Effector CD4-positive, alpha-beta T cell (primary cell): ENCODE measurements around the gene SYT9.

Source experiments
- DNase-seq: peaks from one replicate; pipeline ENCODE4 v3.0.0-alpha.2; 2020

SYT9 gene

DNA sequence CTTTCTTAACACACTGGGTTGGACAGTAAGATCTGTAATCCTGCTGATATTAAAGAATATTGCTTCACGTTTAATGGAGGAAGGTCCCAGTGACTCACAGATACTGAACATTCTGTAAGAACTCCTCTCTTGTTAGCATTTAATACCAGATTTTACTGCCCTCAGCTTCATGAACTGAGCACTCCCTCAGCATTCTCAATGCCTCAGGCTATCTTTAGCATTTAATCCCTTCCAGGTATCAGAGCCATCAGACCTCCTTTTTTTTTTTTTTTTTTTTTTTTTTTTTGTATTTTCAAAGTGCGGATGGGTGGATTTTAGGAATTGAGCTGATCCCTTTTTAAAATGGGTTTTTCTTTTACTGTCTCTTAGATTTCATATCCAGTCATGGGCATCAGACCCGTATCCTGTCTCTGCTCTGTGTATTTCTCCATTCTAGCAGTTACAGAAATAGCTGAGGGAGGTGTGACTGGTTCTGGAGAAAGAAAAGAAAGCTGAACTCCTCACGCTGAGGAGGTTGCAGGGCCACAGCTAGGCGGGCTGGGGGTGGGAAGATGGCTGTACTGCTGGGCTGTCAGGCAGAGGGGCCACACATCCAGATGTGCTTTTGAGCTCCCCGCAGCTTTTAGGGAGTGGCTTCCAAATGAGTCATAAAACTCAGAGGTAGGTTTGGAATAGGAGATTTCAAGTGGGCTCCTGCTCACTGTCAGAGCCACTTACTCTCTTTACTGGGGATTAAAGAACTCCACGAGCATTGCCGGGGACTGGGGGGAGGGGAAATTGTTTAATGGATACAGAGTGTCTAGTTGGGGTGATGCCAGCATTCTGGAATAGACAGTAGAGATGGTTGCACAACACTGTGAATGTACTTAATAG, 97.0 kb downstream of the SYT9 start:
- DNase-seq = no peak

- DNase-seq = no peak
Observed at GRCh38 chr11:7351228-7351627, 99.5 kb downstream of the SYT9 start.

GRCh38 chr11:7353100-7353499, 101.4 kb downstream of the SYT9 start:
- no peak for DNase-seq

GRCh38 chr11:7364660-7365059, 113.0 kb downstream of the SYT9 start:
- DNase-seq = no peak

DNA sequence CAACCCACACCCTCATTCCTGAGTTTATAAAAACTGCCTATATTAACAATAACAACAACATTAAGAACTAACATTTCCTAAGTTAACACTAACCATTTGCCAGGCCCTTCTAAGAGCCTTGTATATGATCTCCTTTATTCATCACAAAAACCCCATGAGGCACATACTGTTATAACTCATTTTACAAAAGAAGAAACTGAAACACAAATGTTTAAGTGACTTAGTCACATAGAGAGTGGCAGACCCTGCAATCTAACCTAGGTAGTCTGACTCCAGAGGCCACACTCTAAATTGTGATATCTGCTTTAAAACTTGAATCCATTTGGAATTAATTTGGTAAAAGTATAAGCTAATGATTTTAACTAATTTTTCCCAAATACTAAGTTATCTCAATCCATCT, 116.1 kb downstream of the SYT9 start:
- DNase-seq = no peak

- no peak for DNase-seq
Observed at GRCh38 chr11:7376386-7376785, 124.7 kb downstream of the SYT9 start.

DNA sequence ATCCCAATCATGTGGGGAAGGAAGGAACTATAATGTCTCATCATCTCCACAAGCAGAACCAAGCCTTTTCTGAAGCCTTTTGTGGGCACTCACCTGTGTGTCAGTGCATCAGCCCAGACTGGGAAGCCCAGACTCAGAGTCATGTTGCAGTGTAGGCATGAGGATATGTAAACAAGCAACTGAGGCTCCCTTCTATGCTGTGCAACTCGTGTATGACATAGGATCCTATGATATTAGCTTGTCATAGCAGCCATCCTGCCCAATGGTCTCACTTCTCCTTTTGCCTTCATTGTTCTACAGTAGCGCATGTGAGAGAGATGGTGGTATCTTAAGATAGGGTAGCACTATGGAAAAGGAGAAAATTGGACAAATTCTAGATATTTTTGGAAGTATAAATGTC, 130.2 kb downstream of the SYT9 start:
- DNase-seq = no peak

DNA sequence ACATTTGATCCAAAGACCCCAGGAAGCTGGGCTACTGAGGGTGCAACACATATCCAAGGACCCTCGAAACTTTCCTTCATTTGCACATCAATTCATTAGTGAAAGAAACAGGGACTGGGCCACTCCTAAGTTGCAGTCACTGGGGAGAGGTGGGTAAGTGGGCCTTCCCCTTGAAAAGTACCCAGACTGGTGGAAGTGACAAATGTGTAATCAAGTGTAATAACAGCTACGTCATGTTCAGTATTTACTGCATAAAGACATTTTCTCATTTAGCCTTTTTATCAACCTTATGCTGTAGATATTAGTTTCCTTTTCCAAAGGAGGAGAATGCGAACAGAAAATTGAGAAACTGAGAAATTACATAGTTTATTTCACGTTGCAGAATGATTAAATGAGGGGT, 131.7 kb downstream of the SYT9 start:
- DNase-seq = no peak

DNA sequence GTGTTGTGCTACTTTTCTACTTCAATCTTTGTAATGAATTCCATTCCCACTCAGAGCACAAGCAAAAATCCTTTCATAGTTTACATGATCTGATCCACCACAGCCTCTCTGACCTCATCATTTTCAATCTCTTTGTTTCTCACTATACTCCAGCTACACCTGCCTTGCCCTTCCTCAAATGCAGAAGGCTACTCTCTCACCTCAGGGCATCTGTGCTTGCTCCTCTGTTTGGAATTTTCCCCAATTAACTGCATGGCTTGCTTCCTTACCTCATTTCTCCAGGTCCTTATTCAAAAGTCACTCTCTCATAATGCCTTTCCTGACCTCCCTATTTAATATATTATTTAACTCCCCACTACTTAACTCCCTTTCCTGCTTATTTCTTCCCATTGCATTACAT, 133.0 kb downstream of the SYT9 start:
- no peak for DNase-seq

DNA sequence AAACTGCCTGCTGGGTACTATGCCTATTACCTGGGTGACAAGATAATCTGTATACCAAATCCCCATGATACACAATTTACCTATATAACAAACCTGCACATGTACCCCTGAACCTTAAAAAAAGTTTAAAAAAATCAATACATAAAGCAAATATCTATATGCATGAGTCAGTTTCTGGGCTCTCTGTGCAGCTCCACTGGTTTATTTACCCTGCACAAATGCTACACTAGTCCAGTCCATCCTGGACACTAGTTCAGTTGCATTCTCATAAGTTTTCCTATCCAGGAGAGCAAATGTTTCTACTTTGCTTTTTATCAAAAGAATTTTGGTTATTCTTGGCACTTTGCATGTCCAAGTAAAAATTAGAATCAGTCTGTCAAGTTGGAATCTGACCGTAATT, 133.8 kb downstream of the SYT9 start:
- no peak for DNase-seq

GRCh38 chr11:7413961-7414915, 162.5 kb downstream of the SYT9 start:
- no peak for DNase-seq

DNA sequence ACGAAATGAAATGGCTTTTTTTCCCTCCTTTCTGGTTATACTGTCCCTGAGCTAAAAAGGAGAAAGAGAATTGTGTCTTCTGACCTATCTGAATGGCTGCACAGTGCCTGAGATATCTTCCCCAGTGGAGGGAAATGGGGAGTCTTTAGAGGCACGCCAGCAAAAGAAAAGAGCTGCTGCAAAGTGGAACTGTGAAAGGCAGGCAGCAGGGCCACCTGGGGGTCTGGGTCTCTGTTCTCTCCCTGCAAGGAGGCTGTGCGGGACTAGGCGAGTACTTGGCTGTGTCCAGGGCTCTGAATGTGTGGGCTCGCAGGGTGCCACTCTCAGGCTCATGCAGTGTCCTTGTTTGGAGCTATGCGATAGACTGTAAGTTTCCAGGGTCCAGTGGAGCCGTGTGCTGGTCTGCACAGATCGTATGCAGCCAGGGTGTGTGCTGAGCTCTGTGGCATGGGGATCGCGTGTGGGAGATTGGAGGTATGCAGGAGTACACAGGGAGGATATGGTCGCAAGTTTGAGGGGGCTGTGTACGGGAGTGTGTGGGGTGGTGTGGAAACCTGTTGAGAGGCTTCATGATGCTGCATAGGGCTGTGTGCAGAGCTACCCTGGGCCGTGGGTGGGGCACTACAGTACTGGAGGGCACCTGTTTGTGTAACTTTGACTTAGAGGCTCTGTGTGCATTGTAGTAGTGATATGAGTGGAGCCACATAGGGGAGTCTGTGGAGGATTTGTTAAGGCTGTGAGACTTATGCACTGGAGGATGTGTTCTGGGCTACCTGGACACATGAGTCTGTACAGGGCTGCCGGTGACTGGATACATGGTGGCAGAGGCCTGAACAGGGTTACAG, 163.5 kb downstream of the SYT9 start:
- no peak for DNase-seq

DNA sequence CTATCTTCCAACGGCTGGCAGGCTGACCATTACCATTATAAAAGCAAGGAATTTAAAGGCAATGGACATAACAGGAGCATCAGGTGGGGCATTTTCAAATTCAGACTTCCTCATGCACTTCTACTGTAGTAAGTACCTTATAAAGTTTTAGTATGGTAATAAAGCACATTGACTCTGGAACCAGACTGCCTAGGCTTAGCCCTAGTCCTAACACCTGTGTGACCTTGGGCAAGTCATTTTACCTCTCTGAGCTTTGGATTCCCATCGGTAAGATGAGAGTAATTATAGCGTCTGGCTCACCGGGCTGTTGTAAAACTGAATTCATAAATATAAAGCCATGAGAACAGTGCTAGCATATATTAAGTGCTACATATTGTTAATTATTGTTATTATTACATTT, 164.4 kb downstream of the SYT9 start:
- no peak for DNase-seq

GRCh38 chr11:7417328-7417727, 165.6 kb downstream of the SYT9 start:
- DNase-seq = no peak

GRCh38 chr11:7418061-7418460, 166.4 kb downstream of the SYT9 start:
- no peak for DNase-seq

- DNase-seq = no peak
Observed at GRCh38 chr11:7418906-7419305, 167.2 kb downstream of the SYT9 start.

DNA sequence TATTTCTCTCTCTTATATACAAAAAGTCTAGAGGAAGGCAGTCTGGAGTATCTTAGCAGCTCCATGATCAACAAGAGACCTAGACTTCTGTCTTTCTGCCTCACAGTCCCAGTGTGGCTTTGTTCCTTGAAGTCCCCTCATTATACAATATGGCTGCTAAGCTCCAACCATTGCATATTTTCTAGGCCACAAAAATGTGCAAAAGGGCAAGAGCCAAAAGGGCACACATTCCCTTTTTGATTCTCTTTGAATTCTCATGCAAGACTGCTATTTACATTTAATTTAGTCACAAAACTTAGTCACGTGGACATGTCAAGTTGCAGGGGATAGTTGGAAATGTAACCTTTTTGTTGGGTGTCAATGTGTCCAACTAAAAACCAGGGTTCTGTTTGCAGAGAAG, 169.4 kb downstream of the SYT9 start:
- no peak for DNase-seq

GRCh38 chr11:7422544-7423331, 171.0 kb downstream of the SYT9 start:
- DNase-seq = no peak

- no peak for DNase-seq
Observed at GRCh38 chr11:7423946-7424345, 172.2 kb downstream of the SYT9 start.

DNA sequence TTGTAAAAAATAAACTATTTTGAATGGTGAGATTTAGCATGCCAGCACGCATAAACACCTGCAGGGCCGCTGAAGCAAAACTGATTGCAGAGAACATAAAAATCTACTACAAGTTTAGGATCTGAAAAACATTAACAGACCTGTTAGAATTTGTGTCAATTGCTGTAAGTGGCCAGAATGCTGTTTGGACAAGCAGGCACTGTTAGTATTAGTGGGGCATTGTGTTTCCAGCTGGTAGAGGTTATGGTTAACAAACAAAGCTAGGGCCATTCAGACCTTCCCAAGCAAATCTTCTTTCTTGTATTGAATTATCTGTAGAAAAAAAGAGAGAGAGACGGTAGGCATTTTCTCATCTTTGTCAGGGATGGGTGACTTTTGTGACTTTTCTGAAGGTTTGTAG, 176.0 kb downstream of the SYT9 start:
- no peak for DNase-seq

DNA sequence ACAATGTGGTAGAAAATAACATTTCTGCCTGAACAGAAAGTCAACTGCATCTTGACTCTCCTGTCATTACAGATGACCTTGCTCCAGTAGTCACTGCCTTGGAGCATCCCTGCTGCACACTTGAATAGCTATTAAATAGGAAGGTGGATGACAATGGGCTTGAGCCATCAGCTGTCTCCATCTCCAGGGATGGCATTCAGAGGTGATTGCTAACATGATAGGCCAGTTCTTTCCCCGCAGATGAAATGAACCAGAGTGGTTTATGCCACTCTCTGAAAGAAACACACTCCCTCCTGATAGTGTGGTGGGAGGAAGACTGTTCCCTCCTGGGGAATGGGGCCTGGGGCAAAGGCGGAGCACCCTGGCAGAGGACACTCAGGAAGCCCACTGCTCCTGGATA, 176.5 kb downstream of the SYT9 start:
- no peak for DNase-seq

DNA sequence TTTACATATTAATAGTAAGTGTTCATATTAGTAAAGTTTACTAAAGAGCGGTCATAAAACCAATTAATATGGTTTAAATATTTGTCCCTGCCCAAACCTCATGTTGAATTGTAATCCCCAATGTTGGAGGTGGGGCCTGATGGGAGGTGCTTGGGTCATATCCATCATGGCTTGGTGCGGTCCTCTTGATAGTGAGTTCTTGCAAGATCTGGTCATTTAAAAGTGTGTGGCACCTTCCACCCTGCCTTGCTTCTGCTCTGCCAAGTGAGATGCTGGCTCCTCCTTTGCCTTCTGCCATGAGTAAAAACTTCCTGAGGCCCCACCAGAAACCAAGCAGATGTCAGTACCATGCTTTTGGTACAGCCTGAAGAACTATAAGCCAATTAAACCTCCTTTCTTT, 178.8 kb downstream of the SYT9 start:
- no peak for DNase-seq
